ENCODE data around the gene ARL10. TPM values are rescaled to one million over a fixed set of nuclear protein-coding genes. Genes with fewer than 3 reads are reported as not detected.

ARL10 gene
- total and polyA plus RNA-seq, 4 donors, result 1.5 to 13.4 (median 4.3) TPM

DNA sequence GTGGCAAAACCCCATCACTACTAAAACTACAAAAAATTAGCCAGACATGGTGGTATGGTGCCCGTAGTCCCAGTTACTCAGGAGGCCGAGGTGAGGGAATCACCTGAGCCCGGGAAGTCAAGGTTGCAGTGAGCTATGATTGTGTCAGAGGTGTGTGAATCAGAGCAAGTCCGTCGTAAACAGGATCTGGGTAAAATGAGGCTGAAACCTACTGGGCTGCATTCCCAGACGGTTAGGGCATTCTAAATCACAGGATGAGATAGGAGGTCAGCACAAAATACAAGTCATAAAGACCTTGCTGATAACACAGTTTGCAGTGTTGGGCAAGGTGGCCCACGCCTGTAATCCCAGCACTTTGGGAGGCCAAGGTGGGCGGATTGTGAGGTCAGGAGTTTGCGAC is 53.0 kb downstream of the ARL10 start:
- Histone ChIP-seq H3K9ac (ENCODE audit: insufficient read depth in 1 of 2, low read length in 2 of 2) (no peak overlapping the region), H3K27ac (ENCODE audit: low read depth in 1 of 2, low read length in 1 of 2) (no peak overlapping the region), H3K4me3 (no peak overlapping the region), H3K36me3 (ENCODE audit: control insufficient read depth in 4 of 4, insufficient read depth in 4 of 4, low read length in 4 of 4) (no peaks in the 10 kb centered on the region), H3K4me1 (ENCODE audit: control insufficient read depth in 5 of 5, insufficient read depth in 5 of 5, low read length in 5 of 5) (peaks cover 2 to 17% (median 4%) of the 10 kb centered on the region in 5 donors), H3K9me3 (ENCODE audit: control insufficient read depth in 4 of 4, insufficient read depth in 3 of 4, low read length in 3 of 4) (no peaks in the 10 kb centered on the region), H3K27me3 (ENCODE audit: control insufficient read depth in 3 of 3, insufficient read depth in 3 of 3, low read length in 2 of 3) (no peaks in the 10 kb centered on the region)
- ATAC-seq (ENCODE audit: insufficient read depth, low FRiP score), result no peak
- DNase-seq, result no peak
- TF ChIP-seq, protein P1, sequence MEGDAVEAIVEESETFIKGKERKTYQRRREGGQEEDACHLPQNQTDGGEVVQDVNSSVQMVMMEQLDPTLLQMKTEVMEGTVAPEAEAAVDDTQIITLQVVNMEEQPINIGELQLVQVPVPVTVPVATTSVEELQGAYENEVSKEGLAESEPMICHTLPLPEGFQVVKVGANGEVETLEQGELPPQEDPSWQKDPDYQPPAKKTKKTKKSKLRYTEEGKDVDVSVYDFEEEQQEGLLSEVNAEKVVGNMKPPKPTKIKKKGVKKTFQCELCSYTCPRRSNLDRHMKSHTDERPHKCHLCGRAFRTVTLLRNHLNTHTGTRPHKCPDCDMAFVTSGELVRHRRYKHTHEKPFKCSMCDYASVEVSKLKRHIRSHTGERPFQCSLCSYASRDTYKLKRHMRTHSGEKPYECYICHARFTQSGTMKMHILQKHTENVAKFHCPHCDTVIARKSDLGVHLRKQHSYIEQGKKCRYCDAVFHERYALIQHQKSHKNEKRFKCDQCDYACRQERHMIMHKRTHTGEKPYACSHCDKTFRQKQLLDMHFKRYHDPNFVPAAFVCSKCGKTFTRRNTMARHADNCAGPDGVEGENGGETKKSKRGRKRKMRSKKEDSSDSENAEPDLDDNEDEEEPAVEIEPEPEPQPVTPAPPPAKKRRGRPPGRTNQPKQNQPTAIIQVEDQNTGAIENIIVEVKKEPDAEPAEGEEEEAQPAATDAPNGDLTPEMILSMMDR (IDR thresholded peaks at IDR 0.05; ENCODE audit: control extremely low read depth, extremely low read depth), result no peak
- WGBS, 2 donors, result 89 to 91% methylated on average over 9 of the region's 9 CpGs

DNA sequence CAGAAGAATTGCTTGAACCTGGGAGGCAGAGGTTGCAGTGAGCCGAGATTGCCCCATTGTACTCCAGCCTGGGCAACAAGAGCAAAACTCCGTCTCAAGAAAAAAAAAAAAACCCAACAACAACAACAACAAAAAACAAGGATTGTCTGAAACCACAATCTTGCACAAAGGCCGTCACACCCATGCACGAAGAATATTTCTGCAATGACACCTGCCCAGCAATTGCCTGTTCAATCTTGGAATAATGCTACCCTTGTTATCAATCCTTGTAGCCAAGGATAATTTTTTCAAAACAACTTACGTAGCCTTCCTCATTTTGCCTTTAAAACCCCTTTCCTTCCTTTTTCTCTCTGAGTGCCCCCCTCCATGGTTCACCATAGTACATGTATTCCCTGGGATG is 54.8 kb downstream of the ARL10 start:
- H3K27me3 ChIP-seq (ENCODE audit: control insufficient read depth in 3 of 3, insufficient read depth in 3 of 3, low read length in 2 of 3), result no peaks in the 10 kb centered on the region
- DNase-seq (no peak), ATAC-seq (ENCODE audit: insufficient read depth, low FRiP score) (no peak)
- no peak overlapping the region for H3K27ac ChIP-seq (ENCODE audit: low read depth in 1 of 2, low read length in 1 of 2)
- no peaks in the 10 kb centered on the region for H3K9me3 ChIP-seq (ENCODE audit: control insufficient read depth in 4 of 4, insufficient read depth in 3 of 4, low read length in 3 of 4)
- 74 to 85% methylated on average over 5 of the region's 5 CpGs for WGBS, 2 donors
- H3K4me3 ChIP-seq, result no peak overlapping the region
- H3K4me1 ChIP-seq (ENCODE audit: control insufficient read depth in 5 of 5, insufficient read depth in 5 of 5, low read length in 5 of 5), result peaks cover under 1 to 15% (median 4%) of the 10 kb centered on the region in 5 donors
- TF ChIP-seq, protein P1 (IDR thresholded peaks at IDR 0.05; ENCODE audit: control extremely low read depth, extremely low read depth), result no peak
- H3K36me3 ChIP-seq (ENCODE audit: control insufficient read depth in 4 of 4, insufficient read depth in 4 of 4, low read length in 4 of 4), result no peaks in the 10 kb centered on the region
- no peak overlapping the region for H3K9ac ChIP-seq (ENCODE audit: insufficient read depth in 1 of 2, low read length in 2 of 2)

DNA sequence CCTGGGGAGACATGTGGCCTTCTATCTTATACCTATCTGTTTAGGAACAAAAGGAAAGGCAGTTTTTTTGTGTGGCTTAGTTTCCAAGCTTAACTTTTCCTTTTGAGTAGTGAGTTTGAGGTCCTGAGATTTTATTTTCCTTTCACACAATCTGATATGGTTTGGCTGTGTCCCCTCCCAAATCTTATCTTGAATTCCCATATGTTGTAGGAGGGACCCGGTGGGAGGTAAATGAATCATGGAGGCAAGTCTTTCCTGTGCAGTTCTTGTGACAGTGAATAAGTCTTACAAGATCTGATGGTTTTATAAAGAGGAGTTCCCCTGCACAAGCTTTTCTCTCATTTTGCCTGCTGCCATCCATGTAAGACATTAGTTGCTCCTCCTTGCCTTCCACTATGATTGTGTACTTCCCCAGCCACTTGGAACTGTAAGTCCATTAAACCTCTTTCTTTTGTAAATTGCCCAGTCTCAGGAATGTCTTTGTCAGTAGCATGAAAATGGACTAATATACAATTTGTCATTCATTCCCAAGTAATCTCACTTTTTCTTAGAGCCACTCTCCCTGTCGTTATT is 55.8 kb downstream of the ARL10 start:
- DNase-seq (no peak), ATAC-seq (ENCODE audit: insufficient read depth, low FRiP score) (no peak)
- H3K9ac ChIP-seq (ENCODE audit: insufficient read depth in 1 of 2, low read length in 2 of 2), result no peak overlapping the region
- no peak overlapping the region for H3K4me3 ChIP-seq
- WGBS, 2 donors, result 59 to 65% methylated on average over 2 of the region's 2 CpGs
- TF ChIP-seq, protein P1 (IDR thresholded peaks at IDR 0.05; ENCODE audit: control extremely low read depth, extremely low read depth), result no peak
- no peak overlapping the region for H3K27ac ChIP-seq (ENCODE audit: low read depth in 1 of 2, low read length in 1 of 2)
- no peaks in the 10 kb centered on the region for H3K9me3 ChIP-seq (ENCODE audit: control insufficient read depth in 4 of 4, insufficient read depth in 3 of 4, low read length in 3 of 4)
- no peaks in the 10 kb centered on the region for H3K27me3 ChIP-seq (ENCODE audit: control insufficient read depth in 3 of 3, insufficient read depth in 3 of 3, low read length in 2 of 3)
- H3K4me1 ChIP-seq (ENCODE audit: control insufficient read depth in 5 of 5, insufficient read depth in 5 of 5, low read length in 5 of 5), result peaks cover 0 to 7% (median 0%) of the 10 kb centered on the region in 5 donors
- H3K36me3 ChIP-seq (ENCODE audit: control insufficient read depth in 4 of 4, insufficient read depth in 4 of 4, low read length in 4 of 4), result no peaks in the 10 kb centered on the region

DNA sequence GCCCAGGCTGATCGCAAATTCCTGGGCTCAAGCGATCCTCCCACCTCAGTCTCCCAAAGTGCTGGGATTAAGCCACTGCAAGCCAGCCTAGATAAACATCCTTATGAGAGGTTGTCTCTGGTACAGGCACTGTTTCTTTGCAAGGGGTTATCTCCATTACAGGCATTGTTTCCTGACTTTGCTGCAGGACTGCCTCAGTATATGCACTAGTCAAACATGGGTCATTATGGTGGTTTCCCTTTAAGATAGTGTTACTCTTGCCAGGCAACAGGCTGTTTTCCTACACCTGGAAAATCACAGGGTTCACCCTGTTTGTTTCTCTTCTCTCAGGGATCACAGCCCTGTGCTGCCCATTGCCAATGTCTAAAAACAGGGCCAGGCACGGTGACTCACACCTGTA is 58.9 kb downstream of the ARL10 start:
- Histone ChIP-seq H3K27ac (ENCODE audit: low read depth in 1 of 2, low read length in 1 of 2) (no peak overlapping the region), H3K4me3 (no peak overlapping the region), H3K4me1 (ENCODE audit: control insufficient read depth in 5 of 5, insufficient read depth in 5 of 5, low read length in 5 of 5) (no peaks in the 10 kb centered on the region), H3K36me3 (ENCODE audit: control insufficient read depth in 4 of 4, insufficient read depth in 4 of 4, low read length in 4 of 4) (no peaks in the 10 kb centered on the region), H3K27me3 (ENCODE audit: control insufficient read depth in 3 of 3, insufficient read depth in 3 of 3, low read length in 2 of 3) (no peaks in the 10 kb centered on the region), H3K9me3 (ENCODE audit: control insufficient read depth in 4 of 4, insufficient read depth in 3 of 4, low read length in 3 of 4) (no peaks in the 10 kb centered on the region), H3K9ac (ENCODE audit: insufficient read depth in 1 of 2, low read length in 2 of 2) (no peak overlapping the region)
- 88 to 90% methylated on average over 3 of the region's 3 CpGs for WGBS, 2 donors
- TF ChIP-seq, protein P1 (IDR thresholded peaks at IDR 0.05; ENCODE audit: control extremely low read depth, extremely low read depth), result no peak
- no peak for DNase-seq
- ATAC-seq (ENCODE audit: insufficient read depth, low FRiP score), result no peak

Data from lung (tissue), 12 donors.